HG03439 (cell line): ENCODE results near the gene TOPAZ1.
A peak's percentile ranks its signal among the peaks of the same experiment; 100 is the strongest.
"Not testable (repeated sequence)": the region's sequence is repeated elsewhere in the genome, so short reads cannot be mapped to it uniquely, and the experiment has no call there.

ENCODE experiments used
- ATAC-seq: cut with Tn5 transposase; IDR thresholded peaks from one replicate; pipeline ENCODE4 v1.9.1; 2021; ENCODE audit warnings: mild to moderate bottlenecking, moderate library complexity; ENCODE audit not compliant: unreplicated experiment

Gene TOPAZ1

DNA sequence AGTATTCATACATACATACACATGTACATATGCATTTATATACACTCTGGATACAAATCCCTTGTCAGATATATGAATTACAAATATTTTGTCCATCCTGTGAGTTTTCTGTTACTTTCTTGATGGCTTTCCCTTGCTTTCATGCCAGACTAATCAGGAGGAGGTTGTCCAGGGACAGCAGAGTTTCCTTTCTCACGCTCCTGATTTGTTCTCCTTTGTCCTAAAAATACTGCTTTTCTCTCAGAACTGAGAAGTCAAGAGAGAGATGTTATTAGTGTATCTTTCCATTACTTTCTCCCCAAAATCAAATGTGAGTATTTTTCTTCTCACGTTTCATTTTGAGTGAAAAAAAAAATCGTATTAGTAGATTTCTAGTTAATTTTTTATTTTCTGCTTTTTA, 84.8 kb downstream of the TOPAZ1 start:
- no peak for ATAC-seq

DNA sequence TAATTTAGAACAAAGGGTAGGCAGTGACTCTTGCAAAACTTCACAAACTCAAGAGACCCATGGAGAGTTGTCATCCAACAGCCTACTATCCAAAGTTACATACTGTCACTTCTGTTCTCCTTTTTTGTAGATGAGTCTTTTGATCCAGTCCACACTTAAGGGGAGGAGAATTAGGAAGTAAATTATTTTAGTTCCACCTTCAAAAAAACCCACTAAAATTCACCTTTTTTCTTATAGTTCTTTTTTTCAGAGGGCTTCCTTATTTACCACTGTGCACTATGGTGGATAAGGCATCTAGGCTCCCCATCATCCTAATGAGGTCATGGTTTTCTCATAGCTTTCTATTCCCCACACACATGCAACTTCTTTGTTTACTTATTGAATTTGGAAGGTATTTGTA, 88.3 kb downstream of the TOPAZ1 start:
- no peak for ATAC-seq

DNA sequence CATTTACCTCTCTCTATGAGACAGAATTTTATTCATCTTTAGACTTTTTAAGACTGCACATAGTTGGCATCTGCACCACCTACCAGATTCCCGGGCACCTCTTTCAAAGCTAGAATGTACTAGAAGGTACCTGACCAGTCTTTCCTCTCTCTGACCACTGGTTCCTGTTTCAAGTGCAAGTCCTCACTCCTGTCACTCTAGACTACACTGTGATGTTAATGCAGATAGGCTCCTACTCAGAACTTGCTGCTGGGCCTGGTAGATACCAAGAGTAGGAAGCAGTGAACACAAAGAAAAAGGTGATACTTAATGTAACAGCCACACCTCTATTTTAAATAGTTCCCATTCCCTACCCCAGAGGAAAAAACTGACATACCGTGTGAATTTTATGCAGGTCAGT, 88.8 kb downstream of the TOPAZ1 start:
- ATAC-seq = no peak

DNA sequence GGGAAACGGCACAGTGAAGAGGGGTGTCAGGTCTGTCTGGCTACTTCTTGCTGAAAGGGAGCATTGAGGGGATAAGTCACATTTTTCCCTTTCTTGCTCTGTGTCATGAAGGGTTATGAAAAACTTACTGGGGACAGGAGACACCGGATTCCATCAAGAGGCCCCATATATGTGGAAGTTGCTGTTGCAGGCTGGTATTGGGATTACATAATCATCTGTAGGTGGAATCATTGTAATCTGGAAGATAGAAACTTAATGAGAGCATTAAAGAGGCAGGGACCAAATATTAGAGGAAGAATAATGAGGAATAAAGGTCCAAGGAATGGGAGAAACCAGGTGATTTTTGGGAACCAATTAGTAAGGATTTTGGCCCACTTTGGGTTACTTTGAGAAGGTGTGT, 92.6 kb downstream of the TOPAZ1 start:
- ATAC-seq = no peak

DNA sequence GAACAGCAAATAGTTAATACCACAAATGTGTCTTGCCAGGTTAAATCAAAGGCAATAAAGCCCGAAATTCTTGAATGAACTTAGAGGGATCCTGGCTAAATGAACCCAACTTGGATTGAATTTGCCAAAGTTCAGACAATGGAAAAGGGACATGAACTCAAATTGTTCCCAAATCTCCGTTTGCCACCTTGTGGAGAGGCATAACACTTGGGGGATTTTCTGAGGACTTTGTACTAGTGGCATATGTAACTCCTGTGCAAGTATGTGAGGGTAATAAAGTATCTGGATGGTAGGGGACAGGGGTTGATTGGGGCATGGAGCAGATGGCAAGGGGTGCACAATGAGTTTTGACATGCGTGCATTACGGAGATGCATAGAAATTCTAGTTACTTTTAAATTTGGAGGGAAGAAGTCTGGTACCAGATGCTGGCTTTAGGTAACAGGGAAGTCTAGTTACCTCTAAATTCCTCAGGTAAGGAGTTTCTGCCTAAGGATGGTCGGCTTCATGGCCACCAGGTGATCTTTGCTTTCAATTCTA, 95.6 kb downstream of the TOPAZ1 start:
- ATAC-seq = no peak

DNA sequence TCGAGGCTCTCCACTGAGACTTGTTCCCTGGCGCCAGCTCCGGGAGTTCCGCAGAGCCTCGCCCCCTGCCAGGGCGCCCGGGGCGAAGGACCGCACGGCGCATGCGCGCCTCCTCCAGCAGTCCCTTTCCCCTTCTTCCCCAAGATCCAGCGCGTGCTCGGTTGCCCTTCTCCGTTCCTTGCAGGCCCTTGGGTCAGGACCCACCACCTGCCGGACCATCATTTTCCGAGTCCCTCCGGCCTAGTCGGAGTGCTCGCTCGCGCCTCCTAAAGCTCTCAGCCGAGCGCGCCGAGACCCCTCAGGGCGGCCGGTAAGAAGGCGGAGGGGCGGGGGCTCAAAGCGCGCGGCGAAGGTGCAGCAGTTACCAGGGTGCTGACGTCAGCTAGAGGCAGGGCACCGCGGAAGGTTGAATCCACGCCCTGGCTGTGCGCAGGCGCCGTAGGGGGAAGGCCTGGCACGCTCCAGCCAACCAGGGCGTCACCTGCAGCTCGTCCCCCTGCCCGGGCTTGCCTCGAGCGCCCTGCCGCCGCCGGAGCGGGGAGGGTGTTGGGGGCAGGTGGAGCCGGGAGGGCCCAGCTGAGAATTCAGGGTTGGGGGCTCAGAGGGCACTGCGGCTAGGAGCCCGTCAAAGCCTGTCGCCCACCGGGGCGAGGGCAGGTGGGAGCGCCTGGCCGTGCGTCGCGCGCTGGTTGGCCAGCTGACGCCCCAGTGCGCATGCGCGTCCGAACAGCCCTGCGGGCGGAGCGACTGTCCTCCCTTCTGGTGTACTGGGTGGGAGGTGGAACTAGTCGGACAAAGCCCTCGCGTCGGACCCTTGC, 96.5 kb downstream of the TOPAZ1 start, which contains the start of gene TCAIM:
TCAIM (plus strand) TSS at position 757 of the 818 bp plus-strand sequence. CDS start 16,017 bp downstream, outside the sequence.
- ATAC-seq = peak; percentile 93

DNA sequence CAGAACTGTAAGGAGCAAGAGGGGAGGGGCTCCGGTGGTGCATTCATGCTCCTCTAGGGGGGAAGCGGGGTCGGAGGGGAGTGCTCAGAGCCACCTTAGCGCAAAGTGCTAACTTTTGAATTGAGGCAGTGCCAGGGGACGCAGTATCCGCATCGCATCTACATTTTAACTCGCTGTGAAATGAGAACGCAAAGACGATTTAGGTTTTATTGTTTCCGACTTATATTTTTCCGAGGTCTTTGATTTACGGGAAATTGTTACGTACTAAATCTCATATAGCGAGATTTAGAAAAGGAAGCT, 97.1 kb downstream of the TOPAZ1 start:
- ATAC-seq = no peak

DNA sequence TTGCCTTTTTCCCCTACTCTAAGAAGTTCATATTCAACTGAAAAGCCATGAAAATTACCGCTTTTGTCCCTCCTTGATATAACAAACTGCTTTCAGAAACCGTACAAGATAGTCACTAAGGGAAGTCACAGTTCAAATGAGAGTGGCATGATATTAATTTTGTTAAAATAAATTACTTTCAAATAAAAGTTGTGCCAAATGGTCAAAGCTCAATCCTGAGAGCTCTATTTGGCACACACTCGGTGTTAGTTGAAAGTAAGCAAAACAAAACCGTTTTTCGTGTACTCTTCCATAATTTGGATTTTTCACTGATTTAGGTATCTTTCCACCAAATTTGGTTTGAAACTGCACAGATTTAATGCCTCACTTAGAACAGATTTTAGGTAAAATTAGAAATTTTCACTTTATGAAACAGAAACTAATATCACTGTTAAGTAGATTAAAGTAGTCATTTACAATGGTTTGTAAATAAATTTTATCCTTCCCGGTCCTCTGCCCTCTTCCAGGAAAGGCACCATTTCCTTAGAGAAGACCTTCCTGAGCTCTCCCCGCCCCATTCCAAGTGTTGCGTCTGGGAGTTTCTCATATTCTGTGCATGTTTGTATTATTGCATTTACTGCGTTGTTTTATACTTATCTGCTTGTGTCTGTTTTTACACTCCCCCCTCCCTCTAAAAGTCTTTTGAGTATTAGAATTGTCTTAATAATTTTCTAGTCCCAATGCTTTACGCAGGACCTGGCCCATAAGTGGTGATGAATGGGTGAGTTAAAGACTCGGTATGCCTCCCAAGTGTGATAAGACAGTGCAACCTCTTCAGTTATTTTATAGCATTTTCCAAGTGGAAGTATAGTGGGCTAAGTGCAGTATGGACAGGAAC, 97.7 kb downstream of the TOPAZ1 start:
- ATAC-seq = no peak

DNA sequence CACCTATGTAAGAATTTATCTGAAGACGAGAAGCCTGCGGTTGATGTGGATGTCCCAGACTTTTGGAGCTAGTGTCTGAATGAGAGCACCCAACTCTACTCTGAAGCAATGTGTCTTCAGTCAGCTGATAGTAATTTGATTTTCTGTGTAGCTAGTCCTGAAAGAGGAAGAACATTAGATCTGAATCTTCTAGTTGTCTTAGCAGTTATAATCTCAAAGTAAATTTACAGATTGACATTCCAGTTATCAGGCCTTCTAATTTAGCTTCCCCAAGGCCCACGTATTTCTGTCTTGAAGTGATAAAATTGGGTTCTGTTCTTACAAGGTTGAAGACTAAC, 98.3 kb downstream of the TOPAZ1 start:
- no peak for ATAC-seq

DNA sequence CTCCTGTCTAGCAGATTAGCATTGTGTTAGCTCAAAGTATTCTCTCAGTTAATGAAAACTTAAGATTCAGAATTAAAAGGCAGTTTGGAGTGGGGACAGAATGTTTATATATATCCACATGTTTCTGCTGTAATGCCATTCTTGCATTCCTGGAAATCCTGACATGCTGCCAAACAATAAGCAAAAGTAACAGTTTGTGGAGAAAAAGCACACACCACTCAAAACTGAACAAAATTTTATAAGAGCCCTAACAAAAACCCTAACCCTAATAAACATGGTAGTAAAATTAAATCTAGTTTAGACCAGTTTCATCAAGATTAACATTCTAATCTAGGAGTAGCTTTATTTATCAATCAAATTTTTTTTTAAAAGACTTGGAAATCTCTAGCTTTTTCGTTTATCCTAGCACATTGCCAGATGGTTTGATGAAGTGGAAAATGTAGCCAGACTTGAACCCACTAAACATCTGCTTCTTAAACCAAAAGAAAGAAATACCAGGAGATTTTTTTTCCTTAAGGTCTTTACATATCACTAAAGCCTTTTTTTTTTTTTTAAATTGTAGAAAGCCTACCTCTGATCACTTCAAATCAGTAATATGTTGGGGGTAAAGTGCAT, 100.6 kb downstream of the TOPAZ1 start:
- ATAC-seq = no peak

DNA sequence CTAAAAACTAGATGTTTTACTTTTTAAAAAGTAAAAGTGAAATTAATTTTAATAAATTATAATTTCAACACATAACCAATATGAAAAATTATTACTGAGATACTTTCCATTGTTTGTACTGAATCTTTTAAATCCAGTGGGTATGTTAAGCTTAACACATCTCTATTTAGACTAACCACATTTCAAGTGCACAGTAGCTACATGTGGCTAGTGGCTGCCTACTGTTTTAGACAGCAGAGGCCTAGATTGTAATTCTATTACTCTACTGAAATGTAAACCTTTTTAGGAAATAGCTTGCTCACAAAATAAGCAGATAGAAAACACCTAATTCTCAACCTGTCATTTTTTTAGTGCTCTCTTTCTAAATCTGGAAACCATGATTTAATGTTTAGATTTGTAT, 101.7 kb downstream of the TOPAZ1 start:
- no peak for ATAC-seq

DNA sequence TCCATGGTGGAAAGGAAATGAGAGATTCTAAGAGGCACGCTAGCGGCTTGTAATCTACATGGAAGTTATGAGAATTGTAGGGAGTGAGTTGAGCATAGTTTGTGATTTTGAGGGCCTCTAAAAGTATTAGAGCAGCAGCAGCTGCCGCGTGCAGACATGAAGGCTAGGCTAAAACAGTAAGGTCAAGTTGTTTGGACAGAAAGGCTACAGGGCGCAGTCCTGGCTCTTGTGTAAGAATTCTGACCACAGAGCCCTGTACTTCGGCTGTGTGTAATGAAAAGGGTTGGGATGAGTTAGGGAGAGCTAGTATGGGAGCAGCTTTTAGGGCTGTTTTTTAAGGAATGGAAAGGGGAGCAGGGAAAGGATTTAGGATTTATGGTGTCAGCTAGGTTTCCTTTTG, 104.9 kb downstream of the TOPAZ1 start:
- not testable (repeated sequence) for ATAC-seq

DNA sequence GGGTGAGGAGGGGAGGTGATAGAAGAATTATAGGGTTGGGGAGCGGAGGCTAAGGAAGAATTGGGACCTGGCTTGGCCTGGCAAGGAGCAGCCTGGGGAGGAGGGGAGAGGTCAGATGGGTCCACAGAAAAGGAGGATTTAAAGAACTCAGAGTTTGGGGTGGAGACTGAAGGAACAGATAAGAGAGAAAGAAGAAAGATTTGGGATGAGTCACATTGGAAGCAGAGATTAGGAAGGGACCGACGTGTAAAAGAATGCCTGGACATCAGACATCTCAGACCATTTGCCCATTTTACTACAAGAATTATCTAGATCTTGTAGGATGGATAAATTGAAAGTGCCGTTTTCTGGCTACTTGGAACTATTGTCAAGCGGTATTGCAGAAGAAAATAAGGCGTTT, 107.3 kb downstream of the TOPAZ1 start:
- no peak for ATAC-seq

DNA sequence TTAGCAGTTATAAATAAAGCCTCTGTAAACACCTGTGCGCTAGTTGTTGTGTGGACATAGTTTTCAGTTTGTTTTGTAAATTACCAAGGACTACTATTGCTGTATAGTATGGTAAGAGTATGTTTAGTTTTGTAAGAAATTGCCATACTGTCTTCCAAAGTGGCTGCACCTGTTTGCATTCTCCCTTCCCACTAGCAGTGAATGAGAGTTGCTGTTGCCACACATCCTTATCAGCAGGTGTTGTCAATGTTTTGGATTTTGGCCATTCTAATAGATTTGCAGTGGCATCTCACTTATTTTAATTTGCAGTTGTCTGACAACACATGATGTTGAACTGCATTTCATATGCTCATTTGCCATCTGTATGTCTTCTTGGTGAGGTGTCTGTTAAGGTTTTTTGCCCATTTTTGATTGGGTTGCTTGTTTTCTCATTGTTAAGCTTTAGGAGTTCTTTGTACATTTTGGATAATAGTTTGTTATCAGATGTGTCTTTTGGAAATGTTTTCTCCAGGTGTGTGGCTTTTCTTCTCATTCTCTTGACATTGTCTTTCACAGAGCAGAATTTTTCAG, 111.8 kb downstream of the TOPAZ1 start:
- ATAC-seq = no peak

DNA sequence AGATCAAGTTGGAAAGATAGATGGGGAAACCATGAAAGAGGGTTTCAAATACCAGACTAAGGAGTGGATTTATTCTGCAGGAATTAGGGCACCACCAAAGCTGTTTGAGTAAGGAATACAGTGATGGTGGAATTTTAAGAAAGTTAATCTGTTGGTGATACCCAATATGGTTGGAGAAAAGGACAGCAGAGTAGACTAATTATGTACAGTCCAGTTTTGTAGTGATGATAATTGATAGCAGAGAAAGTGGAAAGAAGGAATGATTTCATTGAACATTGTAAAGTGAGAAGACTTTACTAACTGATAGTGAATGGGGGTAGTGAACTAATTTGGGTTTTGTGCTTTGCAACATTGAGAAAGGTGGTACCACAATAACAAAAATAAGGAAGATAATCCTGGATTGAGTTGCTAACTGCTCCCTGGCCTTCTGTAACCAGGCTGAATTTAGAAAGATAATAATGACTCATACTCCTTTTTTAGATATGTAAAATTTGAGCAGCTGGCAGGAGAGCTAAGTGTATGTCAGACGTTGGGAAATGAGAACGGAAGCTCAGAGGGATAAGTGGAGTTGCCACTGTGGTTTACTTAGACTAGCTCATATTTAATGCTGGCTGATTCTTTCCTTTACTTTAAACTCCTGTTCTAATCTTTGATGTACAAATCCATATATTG, 113.8 kb downstream of the TOPAZ1 start:
- no peak for ATAC-seq

DNA sequence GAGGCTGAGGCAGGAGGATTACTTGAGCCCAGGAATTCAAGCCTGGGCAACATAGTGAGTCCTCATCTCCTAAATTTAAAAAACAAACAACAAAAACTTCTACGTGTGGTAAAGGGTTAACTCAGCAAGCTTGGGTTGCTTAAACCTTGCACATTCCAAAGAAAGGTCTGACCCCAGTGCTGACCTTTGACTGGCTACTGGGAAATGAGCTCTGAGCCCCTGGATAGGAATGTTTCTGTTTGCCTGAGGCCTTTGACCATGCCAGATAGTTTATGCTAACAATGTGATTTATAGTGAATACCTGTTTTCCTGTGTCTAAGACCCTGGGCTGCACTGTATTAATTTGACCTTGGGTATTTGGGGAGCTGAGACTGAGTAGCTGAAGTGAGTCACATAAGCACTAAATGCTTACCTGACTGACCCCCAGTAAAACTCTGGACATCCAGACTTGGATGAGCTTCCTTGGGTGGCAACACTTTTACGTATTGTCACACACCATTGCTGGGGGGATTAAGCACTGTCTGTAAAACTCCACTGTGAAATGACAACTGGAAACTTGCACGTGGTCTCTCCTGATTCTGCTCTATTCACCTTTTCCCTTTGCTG, 117.6 kb downstream of the TOPAZ1 start:
- ATAC-seq = no peak

DNA sequence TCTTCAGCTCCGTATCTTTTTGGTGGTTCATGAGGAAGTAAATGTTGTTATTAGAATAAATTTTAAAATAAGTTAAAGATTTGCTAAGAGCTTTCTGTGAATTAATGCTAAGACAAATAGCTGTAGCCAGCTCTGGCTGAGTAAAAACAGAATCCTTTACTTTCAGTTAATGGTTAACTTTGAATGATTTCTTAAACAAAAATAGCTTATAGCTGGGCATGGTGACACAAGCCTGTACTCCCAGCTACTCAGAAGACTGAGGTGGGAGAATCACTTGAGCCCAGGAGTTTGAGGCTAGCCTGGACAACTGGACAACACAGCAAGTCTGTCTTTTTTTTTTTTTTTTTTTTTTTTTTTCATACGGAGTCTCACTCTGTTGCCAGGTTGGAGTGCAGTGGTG, 121.9 kb downstream of the TOPAZ1 start:
- ATAC-seq = no peak

DNA sequence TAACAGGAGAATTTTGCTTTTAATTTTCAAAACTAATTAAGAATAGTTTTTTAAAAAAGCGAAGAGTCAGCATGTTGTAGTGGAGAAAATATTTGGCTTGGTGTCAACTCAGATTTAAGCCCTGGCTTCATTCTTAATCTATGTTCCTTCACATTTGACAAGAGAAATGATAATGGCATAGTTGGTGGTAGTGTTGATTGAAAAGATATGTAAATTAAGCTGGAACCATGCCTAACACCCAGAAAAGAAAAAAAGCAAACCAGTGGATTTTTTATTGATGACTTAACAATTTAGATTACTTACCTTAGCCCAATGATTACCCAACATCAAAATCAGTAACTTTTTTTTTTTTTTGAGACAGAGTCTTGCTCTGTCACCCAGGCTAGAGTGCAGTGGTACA, 124.3 kb downstream of the TOPAZ1 start:
- ATAC-seq = no peak

DNA sequence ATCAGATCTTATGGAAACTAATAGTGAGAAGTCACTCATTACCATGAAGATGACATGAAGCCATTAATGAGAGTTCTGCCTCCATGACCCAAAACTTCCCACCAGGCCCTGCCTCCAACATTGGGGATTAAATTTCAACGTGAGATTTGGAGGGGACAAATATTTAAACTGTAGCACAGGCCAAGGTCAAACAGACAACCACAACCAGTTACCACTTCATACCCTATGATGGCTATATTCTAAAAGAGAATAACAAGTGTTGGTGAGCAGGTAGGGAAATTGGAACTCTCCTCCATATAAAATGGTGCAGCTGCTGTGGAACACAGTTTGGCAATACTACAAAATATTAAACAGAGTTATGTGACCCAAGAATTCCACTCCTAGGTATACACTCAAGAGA, 133.8 kb downstream of the TOPAZ1 start:
- ATAC-seq = no peak
